Esophagus squamous epithelium (tissue), 5 donors: ENCODE data around the gene ARL17A. TPM values are rescaled to one million over a fixed set of nuclear protein-coding genes. Genes with fewer than 3 reads are reported as not detected.
"Not testable (repeated sequence)": the region's sequence is repeated elsewhere in the genome, so short reads cannot be mapped to it uniquely, and the experiment has no call there.

Source experiments
- DNase-seq: peaks from one replicate; lab custom pipeline; 2025; lab: John Stamatoyannopoulos, UW
- H3K27ac ChIP-seq, 4 donors: fragments of 200-600 bp; sonication (generic); one replicate each; pipeline ENCODE4 v1.5.1; 2016 to 2019; ENCODE audit warnings: mild to moderate bottlenecking in 1 of 4
- H3K27me3 ChIP-seq, 4 donors: fragments of 200-600 bp; sonication (generic); 1 replicate in 3 of 4; 2 replicates in 1 of 4; pipeline versions ENCODE4 v1.5.1 to v1.6.0; 2017 to 2021; ENCODE audit warnings: antibody characterized with exemption in 1 of 4
- H3K36me3 ChIP-seq, 3 donors: fragments of 200-600 bp; sonication (generic); one replicate each; pipeline ENCODE4 v1.5.1; 2016 to 2019
- H3K4me1 ChIP-seq, 3 donors: fragments of 200-600 bp; sonication (generic); one replicate each; pipeline ENCODE4 v1.5.1; 2017 to 2019
- H3K4me3 ChIP-seq, 4 donors: fragments of 200-600 bp; sonication (generic); 1 replicate in 3 of 4; 2 replicates in 1 of 4; pipeline ENCODE4 v1.5.1; 2016 to 2019; ENCODE audit warnings: mild to moderate bottlenecking in 2 of 4, moderate library complexity in 1 of 4
- H3K9me3 ChIP-seq, 3 donors: fragments of 200-600 bp; sonication (generic); one replicate each; pipeline ENCODE4 v1.5.1; 2016 to 2019
- WGBS, 2 donors: methylation state at CpG; one replicate each; pipeline ENCODE4 v1.1.5; 2018; 5-methylcytosine and 5-hydroxymethylcytosine counted together
- intact Hi-C: fragments of 100-400 bp; cut with DNase I; formaldehyde crosslinking; loops from one replicate; pipeline ENCODE4 v1.15.0; 2022
- total RNA-seq, 4 donors: library from RNA; depleted of rRNA; stranded (reverse); fragments of >200 nt; gene quantifications; one replicate each; pipeline ENCODE4 v1.1.0, GENCODE V29; 2016
- donor health status: DM: yes; HTN: yes; CAD: no.

Gene ARL17A
- 10 to 100 TPM in 1 of 4 donors, 1 to 10 TPM in 3; 2.0 to 12.4 (median 6.8) TPM for total RNA-seq

GRCh38 chr17:46579083-46580075 lies at the start of gene ARL17A:
TSS of gene ARL17A (minus strand) at chr17:46579691. CDS start at chr17:46576322, 3,369 bp downstream.
- Histone ChIP-seq H3K4me3 (peak within 1 kb of the TSS in 3 of 4 donors; percentile 19 to 54 (median 31)), H3K27ac (peak within 1 kb of the TSS; percentile 59 to 74 (median 68))
- H3K36me3 ChIP-seq, H3K27me3 ChIP-seq, H3K9me3 ChIP-seq, intact Hi-C loops, DNase-seq, H3K4me1 ChIP-seq: not testable (repeated sequence)
- no CpG with 5 or more reads among the region's 65 CpGs for whole genome bisulfite sequencing, 2 donors

- H3K4me1 ChIP-seq, H3K27me3 ChIP-seq, H3K36me3 ChIP-seq, H3K9me3 ChIP-seq, DNase-seq, H3K4me3 ChIP-seq, H3K27ac ChIP-seq, intact Hi-C loops: not testable (repeated sequence)
- WGBS, 2 donors: no CpG with 5 or more reads among the region's 5 CpGs
Measured at GRCh38 chr17:46628753-46629436, 49.4 kb upstream of the ARL17A start.

- H3K4me1 ChIP-seq, H3K27ac ChIP-seq, H3K4me3 ChIP-seq, H3K9me3 ChIP-seq, DNase-seq, H3K27me3 ChIP-seq, H3K36me3 ChIP-seq, intact Hi-C loops: not testable (repeated sequence)
- WGBS, 2 donors: no CpG with 5 or more reads among the region's 2 CpGs
Measured at GRCh38 chr17:46627452-46627851, 48.0 kb upstream of the ARL17A start.

- H3K36me3 ChIP-seq, intact Hi-C loops, H3K4me3 ChIP-seq, H3K27me3 ChIP-seq, H3K9me3 ChIP-seq, DNase-seq, H3K4me1 ChIP-seq, H3K27ac ChIP-seq: not testable (repeated sequence)
- no CpG with 5 or more reads among the region's 5 CpGs for WGBS, 2 donors
Measured at GRCh38 chr17:46624726-46625125, 45.2 kb upstream of the ARL17A start.

GRCh38 chr17:46623790-46624189 lies 44.3 kb upstream of the ARL17A start:
- H3K36me3 ChIP-seq, H3K27ac ChIP-seq, intact Hi-C loops, H3K4me1 ChIP-seq, H3K4me3 ChIP-seq, H3K9me3 ChIP-seq, H3K27me3 ChIP-seq, DNase-seq: not testable (repeated sequence)
- no CpG with 5 or more reads among the region's 2 CpGs for WGBS, 2 donors

- H3K4me1 ChIP-seq, intact Hi-C loops, H3K27me3 ChIP-seq, H3K4me3 ChIP-seq, DNase-seq, H3K9me3 ChIP-seq, H3K27ac ChIP-seq, H3K36me3 ChIP-seq: not testable (repeated sequence)
- WGBS, 2 donors: no CpG with 5 or more reads among the region's 1 CpG
Measured at GRCh38 chr17:46618975-46619374, 39.5 kb upstream of the ARL17A start.

GRCh38 chr17:46617121-46617520 lies 37.6 kb upstream of the ARL17A start:
- DNase-seq, intact Hi-C loops, H3K27ac ChIP-seq, H3K4me3 ChIP-seq, H3K36me3 ChIP-seq, H3K9me3 ChIP-seq, H3K4me1 ChIP-seq, H3K27me3 ChIP-seq: not testable (repeated sequence)
- no CpG with 5 or more reads among the region's 3 CpGs for WGBS, 2 donors

- H3K9me3 ChIP-seq, H3K27ac ChIP-seq, DNase-seq, intact Hi-C loops, H3K4me1 ChIP-seq, H3K4me3 ChIP-seq, H3K36me3 ChIP-seq, H3K27me3 ChIP-seq: not testable (repeated sequence)
- no CpG with 5 or more reads among the region's 1 CpG for WGBS, 2 donors
Measured at GRCh38 chr17:46613876-46614275, 34.4 kb upstream of the ARL17A start.

- H3K27me3 ChIP-seq, H3K4me1 ChIP-seq, H3K4me3 ChIP-seq, H3K9me3 ChIP-seq, H3K36me3 ChIP-seq, H3K27ac ChIP-seq, intact Hi-C loops, DNase-seq: not testable (repeated sequence)
- WGBS, 2 donors: no CpG with 5 or more reads among the region's 2 CpGs
Measured at GRCh38 chr17:46611304-46611703, 31.8 kb upstream of the ARL17A start.

GRCh38 chr17:46603125-46603524 lies 23.6 kb upstream of the ARL17A start:
- H3K27ac ChIP-seq, DNase-seq, intact Hi-C loops, H3K36me3 ChIP-seq, H3K27me3 ChIP-seq, H3K9me3 ChIP-seq, H3K4me3 ChIP-seq, H3K4me1 ChIP-seq: not testable (repeated sequence)

- WGBS, 2 donors: no CpG with 5 or more reads among the region's 3 CpGs
- H3K36me3 ChIP-seq, H3K9me3 ChIP-seq, H3K27me3 ChIP-seq, H3K4me3 ChIP-seq, H3K27ac ChIP-seq, H3K4me1 ChIP-seq, intact Hi-C loops, DNase-seq: not testable (repeated sequence)
Measured at GRCh38 chr17:46600767-46601166, 21.3 kb upstream of the ARL17A start.

- H3K4me3 ChIP-seq, H3K27me3 ChIP-seq, H3K27ac ChIP-seq, H3K36me3 ChIP-seq, intact Hi-C loops, H3K9me3 ChIP-seq, H3K4me1 ChIP-seq, DNase-seq: not testable (repeated sequence)
- 59 to 64% methylated on average over 2 to 3 of the region's 3 CpGs for WGBS, 2 donors
Measured at GRCh38 chr17:46598344-46598931, 18.9 kb upstream of the ARL17A start.
